Central memory CD8-positive, alpha-beta T cell (primary cell): ENCODE results near the gene SH3TC2.

Experiments
- ATAC-seq: fragments of 150-1000 bp; cut with Tn5 transposase; replicated peaks from 2 replicates; pipeline ENCODE4 v1.10.0; 2022; ENCODE audit warnings: mild to moderate bottlenecking, moderate FRiP score, moderate number of reproducible peaks; ENCODE audit not compliant: poor library complexity, severe bottlenecking; ENCODE audit errors: extremely low read depth
- DNase-seq, 2 donors: peaks; one replicate each; pipeline ENCODE4 v3.0.0; 2021; ENCODE audit warnings: low spot score in 2 of 2
- H3K27ac Mint-ChIP-seq: one replicate; pipeline ENCODE4 v1.8.0; 2022; ENCODE audit warnings: low read depth, mild to moderate bottlenecking, moderate library complexity, mixed read lengths
- H3K27me3 Mint-ChIP-seq: one replicate; pipeline ENCODE4 v1.8.0; 2022; ENCODE audit warnings: mixed read lengths
- H3K36me3 Mint-ChIP-seq: one replicate; pipeline ENCODE4 v1.8.0; 2022; ENCODE audit warnings: mild to moderate bottlenecking, moderate library complexity, mixed read lengths; ENCODE audit not compliant: insufficient read depth
- H3K4me1 Mint-ChIP-seq: one replicate; pipeline ENCODE4 v1.8.0; 2022; ENCODE audit warnings: mixed read lengths
- H3K4me3 Mint-ChIP-seq: one replicate; pipeline ENCODE4 v1.8.0; 2022; ENCODE audit warnings: mild to moderate bottlenecking, moderate library complexity, mixed read lengths
- H3K9me3 Mint-ChIP-seq: one replicate; pipeline ENCODE4 v1.8.0; 2022; ENCODE audit warnings: mixed read lengths

Gene SH3TC2

DNA sequence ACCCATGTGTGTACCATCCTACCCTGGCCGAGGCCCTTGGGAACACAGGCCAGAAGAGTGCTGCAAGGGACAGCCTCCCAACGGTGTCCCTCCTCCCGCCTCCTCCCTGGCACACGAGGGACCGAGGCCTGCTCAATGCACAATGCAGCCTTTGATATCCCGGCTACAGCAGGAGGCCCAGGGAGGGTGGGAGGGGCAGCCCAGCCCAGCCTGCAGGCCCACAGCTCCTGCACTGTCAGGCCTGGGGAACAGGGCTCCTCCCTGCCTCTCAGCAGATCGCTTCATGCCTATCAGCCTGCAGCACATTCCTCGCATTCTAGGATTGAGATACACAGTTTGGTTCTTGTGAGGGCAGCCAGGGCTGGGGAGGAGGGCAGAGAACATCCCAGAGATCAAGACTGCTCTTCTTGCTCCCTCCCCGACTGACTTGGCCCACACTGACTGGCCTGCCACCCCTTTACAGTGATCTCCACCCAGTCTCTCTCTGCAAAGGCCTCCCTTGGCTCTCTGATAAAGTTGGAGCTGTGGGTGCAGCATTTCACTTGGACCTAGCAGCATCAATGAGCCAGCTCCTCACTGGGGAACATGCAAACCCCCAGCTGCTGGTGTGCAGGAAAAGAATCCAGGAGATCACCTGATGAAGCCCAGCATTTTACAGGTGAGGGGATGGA is at the start of gene SH3TC2:
TSS of gene SH3TC2 (minus strand) at position 46 of the 671 bp plus-strand sequence. CDS start at position 6, 40 bp downstream.
- peaks cover 49% of the 10 kb centered on the region for H3K27me3 Mint-ChIP-seq
- peaks cover 3% of the 10 kb centered on the region for H3K36me3 Mint-ChIP-seq
- DNase-seq, result no peak
- no peak within 1 kb of the TSS for H3K4me3 Mint-ChIP-seq
- H3K27ac Mint-ChIP-seq, result no peak within 1 kb of the TSS
- no peaks in the 10 kb centered on the region for H3K4me1 Mint-ChIP-seq
- no peak for ATAC-seq
- H3K9me3 Mint-ChIP-seq, result no peaks in the 10 kb centered on the region

DNA sequence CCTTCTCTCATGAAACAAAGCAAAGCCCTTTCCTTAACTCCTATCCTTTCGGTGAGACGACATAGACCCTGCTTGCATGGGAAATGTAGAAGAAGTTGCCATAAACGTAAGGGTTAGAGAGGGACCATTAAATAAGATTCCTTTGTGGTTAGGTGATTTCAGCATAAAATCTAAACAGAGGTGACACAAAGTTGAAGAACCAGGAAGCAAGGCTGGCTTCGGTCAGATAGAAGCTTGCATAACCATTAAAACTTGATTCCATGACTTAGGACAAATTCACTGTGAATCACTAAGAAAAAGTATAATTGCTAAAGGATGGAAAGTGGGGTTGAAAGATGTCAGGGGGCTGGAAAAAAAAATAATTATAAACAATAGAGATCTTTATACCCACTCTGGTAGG is 47.5 kb upstream of the SH3TC2 start:
- Mint-ChIP-seq H3K27me3 (peaks cover 3% of the 10 kb centered on the region), H3K4me3 (no peak overlapping the region), H3K36me3 (no peaks in the 10 kb centered on the region), H3K4me1 (no peaks in the 10 kb centered on the region), H3K27ac (no peak overlapping the region), H3K9me3 (no peaks in the 10 kb centered on the region)
- ATAC-seq, result no peak
- DNase-seq, result no peak

DNA sequence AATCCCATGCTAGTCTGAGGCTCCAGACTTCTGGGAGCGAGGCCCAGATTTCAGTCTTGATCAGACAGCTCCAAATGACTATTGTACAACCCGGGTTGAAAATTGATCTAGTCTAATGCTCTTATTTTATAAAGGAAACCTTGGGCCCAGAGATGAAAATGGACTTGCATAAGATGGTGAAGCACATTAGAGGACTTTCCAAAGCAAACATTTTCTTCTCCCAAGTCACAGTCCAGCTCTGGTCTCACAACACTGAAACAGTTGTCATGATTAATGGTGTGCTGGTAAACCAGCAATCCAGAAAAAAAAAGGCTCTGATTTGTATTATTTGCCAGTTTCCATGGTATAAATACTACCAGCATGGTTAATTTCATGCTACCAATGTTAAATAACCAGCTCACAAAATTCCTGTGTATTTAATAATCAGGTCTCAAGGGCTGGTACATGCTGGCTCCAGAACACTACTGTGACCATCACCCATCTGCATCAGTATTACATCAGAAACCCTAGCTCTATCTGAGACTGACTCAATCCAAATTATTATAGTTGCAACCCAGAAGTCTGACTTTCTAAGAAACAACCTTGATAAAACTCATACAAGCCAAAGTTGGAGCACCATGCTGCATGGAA is 45.9 kb upstream of the SH3TC2 start:
- no peak overlapping the region for H3K27ac Mint-ChIP-seq
- no peaks in the 10 kb centered on the region for H3K36me3 Mint-ChIP-seq
- ATAC-seq (no peak), DNase-seq (no peak)
- H3K9me3 Mint-ChIP-seq, result no peaks in the 10 kb centered on the region
- no peaks in the 10 kb centered on the region for H3K27me3 Mint-ChIP-seq
- H3K4me3 Mint-ChIP-seq, result no peak overlapping the region
- H3K4me1 Mint-ChIP-seq, result no peaks in the 10 kb centered on the region

DNA sequence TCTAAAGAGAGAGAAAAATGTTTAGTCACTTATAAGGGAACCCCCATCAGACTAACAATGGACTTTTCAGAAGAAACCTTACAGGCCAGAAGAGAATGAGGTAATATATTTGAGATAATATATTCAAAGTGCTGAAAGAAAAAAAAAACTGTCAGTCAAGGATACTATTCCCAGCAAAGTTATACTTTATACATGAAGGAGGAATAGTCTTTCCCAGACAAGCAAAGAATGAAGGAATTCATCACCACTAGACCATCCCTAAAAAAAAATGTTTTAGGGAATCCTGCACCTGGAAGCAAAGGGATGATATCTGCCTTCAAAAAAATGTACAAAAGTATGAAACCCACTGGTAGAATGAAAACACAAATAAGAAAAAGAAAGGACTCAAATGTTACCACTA is 37.5 kb upstream of the SH3TC2 start:
- H3K36me3 Mint-ChIP-seq, result no peaks in the 10 kb centered on the region
- no peak overlapping the region for H3K27ac Mint-ChIP-seq
- ATAC-seq (no peak), DNase-seq (no peak)
- H3K4me3 Mint-ChIP-seq, result no peak overlapping the region
- H3K4me1 Mint-ChIP-seq, result no peaks in the 10 kb centered on the region
- H3K27me3 Mint-ChIP-seq, result peaks cover 13% of the 10 kb centered on the region
- H3K9me3 Mint-ChIP-seq, result peaks cover 27% of the 10 kb centered on the region

DNA sequence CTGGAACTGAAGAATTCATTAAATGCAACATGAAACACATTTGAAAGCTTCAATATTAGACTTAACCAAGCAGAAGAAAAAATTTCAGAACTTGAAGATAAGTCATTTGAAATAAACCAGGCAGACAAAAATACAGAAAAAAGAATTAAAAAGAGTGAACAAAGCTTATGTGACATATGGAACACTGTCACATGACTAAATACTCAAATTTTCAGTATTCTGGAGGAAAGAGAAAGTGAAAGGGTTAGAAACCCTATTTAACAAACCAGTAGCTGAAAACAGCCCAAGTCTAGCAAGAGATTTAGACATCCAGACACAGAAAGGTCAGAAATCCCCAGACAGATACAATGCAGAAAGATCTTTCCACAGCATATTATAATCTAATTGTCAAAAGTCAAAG is 37.1 kb upstream of the SH3TC2 start:
- Mint-ChIP-seq H3K9me3 (peaks cover 27% of the 10 kb centered on the region), H3K27ac (no peak overlapping the region), H3K4me3 (no peak overlapping the region), H3K4me1 (no peaks in the 10 kb centered on the region), H3K36me3 (no peaks in the 10 kb centered on the region), H3K27me3 (peaks cover 16% of the 10 kb centered on the region)
- no peak for ATAC-seq
- no peak for DNase-seq

DNA sequence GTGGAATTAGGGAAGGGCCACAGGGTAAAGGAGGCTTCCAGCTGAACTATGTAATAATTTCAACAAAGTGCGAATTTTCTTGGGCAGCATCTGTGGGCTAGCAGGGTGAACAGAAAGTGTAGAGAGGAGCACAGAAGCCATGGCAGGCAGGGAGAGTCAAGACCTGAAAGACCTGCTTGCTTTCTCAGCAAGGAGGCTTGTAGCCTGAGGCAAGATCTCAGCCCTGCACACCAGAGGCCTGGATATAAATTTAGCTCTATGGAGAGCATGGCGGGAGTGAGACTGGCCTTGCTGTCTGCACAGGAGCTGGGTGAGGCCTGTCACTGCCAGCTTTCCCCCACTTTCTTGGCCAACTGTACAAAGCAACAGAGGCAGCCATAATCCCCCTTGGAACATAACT is 32.1 kb upstream of the SH3TC2 start:
- no peak for ATAC-seq
- Mint-ChIP-seq H3K27me3 (peaks cover 52% of the 10 kb centered on the region), H3K27ac (no peak overlapping the region), H3K4me3 (no peak overlapping the region), H3K9me3 (peaks cover 16% of the 10 kb centered on the region), H3K4me1 (no peaks in the 10 kb centered on the region), H3K36me3 (no peaks in the 10 kb centered on the region)
- no peak for DNase-seq

DNA sequence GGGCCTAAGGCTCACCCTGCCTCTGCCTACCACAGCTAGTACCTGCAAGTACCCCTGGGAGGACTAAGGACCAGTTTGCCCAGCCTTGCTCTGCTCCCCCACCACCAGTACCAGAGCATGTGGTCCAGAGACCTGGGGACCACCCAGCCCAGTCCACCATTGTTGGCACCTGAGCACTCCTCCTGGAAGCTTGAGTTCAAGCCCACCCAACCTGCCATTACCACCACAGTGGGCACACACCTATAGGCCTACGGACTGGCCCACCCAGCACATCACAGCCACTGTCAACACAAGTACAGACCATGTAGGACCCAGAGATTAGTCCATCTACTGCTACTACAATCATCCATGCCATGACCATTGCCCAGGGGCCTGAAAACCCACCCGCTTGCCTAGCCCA is 30.8 kb upstream of the SH3TC2 start:
- H3K27me3 Mint-ChIP-seq, result peaks cover 54% of the 10 kb centered on the region
- ATAC-seq, result no peak

DNA sequence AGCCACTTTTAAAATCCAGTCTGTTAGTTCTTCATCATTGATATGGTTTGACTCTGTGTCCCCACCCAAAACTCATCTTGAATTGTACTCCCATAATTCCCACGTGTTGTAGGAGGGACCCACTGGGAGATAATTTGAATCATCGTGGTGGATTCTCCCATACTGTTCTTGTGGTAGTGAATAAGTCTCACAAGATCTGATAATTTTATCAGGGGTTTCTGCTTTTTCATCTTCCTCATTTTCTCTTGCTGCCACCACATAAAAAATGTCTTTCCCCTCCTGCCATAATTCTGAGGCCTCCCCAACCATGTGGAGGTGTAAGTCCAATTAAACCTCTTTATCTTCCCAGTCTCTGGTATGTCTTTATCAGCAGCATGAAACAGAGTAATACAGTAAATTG is 26.9 kb upstream of the SH3TC2 start:
- Mint-ChIP-seq H3K4me3 (no peak overlapping the region), H3K27me3 (peaks cover 72% of the 10 kb centered on the region), H3K9me3 (peaks cover 4% of the 10 kb centered on the region), H3K27ac (no peak overlapping the region), H3K36me3 (no peaks in the 10 kb centered on the region), H3K4me1 (no peaks in the 10 kb centered on the region)
- no peak for DNase-seq
- ATAC-seq, result no peak

More for the DNA sequence above, 30.8 kb upstream of the SH3TC2 start:
- Mint-ChIP-seq H3K27ac (no peak overlapping the region), H3K36me3 (no peaks in the 10 kb centered on the region), H3K4me1 (no peaks in the 10 kb centered on the region), H3K9me3 (peaks cover 5% of the 10 kb centered on the region), H3K4me3 (no peak overlapping the region)
- no peak for DNase-seq

DNA sequence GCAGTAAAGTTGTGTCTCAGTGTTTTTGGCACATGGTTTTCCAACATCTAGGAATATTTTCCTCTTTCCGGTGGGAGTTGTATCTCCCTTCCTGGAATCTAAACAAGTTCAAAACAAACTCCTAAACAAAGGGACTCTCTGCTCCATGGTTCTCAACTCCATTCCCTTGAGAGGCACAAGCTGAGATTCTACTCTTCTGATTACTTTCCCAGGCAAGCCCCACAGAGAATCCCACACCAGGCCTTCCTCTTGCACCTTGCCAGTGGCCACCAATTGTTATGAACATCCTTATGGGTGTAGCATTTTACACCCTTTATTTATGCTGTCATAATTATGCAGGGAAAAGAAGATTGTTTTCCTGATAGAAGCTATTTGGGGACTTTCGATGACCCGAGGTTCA is 25.8 kb upstream of the SH3TC2 start:
- no peaks in the 10 kb centered on the region for H3K4me1 Mint-ChIP-seq
- DNase-seq, result no peak
- no peaks in the 10 kb centered on the region for H3K36me3 Mint-ChIP-seq
- peaks cover 61% of the 10 kb centered on the region for H3K27me3 Mint-ChIP-seq
- H3K4me3 Mint-ChIP-seq, result no peak overlapping the region
- no peak overlapping the region for H3K27ac Mint-ChIP-seq
- H3K9me3 Mint-ChIP-seq, result peaks cover 4% of the 10 kb centered on the region
- no peak for ATAC-seq

DNA sequence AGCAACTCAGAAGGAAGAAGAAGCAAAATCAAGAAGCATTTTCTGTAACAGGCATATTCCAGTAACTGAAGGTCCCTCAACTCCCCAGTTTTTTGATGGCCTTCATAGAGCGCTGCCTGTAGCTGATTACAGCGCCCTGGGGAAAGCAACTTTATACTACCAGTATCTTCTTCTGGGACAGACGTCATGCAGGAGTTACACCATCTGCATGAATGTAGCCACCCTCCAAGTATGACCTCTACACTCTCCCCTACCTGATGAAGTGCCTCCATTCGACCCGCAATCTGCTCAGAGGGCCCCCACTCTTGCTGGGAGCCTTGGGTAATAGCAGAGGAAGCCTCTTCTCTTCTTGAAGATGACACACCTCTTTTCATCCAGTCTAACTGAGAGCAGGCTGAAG is 21.0 kb upstream of the SH3TC2 start:
- H3K9me3 Mint-ChIP-seq, result peaks cover 4% of the 10 kb centered on the region
- DNase-seq (no peak), ATAC-seq (no peak)
- H3K4me1 Mint-ChIP-seq, result peaks cover 21% of the 10 kb centered on the region
- no peak overlapping the region for H3K4me3 Mint-ChIP-seq
- no peak overlapping the region for H3K27ac Mint-ChIP-seq
- H3K27me3 Mint-ChIP-seq, result peaks cover 23% of the 10 kb centered on the region
- H3K36me3 Mint-ChIP-seq, result no peaks in the 10 kb centered on the region

DNA sequence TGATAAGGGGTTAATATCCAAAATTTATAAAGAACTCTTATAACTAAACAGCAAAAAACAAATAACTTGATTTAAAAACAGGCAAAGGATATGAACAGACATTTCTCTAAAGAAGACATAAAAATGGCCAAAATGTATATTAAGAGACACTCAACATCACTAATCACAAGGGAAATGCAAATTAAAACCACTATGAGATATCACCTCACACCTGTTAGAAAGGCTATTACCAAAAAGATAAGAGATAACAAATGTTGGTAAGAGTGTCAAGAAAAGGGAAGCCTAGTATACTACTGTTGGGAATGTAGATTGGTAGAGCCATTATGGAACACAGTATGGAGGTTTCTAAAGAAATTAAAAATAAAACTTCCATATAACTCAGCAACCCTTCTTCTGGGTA is 19.4 kb upstream of the SH3TC2 start:
- Mint-ChIP-seq H3K27me3 (peaks cover 22% of the 10 kb centered on the region), H3K9me3 (no peaks in the 10 kb centered on the region), H3K4me1 (peaks cover 21% of the 10 kb centered on the region), H3K4me3 (no peak overlapping the region), H3K27ac (no peak overlapping the region), H3K36me3 (no peaks in the 10 kb centered on the region)
- DNase-seq (no peak), ATAC-seq (no peak)

DNA sequence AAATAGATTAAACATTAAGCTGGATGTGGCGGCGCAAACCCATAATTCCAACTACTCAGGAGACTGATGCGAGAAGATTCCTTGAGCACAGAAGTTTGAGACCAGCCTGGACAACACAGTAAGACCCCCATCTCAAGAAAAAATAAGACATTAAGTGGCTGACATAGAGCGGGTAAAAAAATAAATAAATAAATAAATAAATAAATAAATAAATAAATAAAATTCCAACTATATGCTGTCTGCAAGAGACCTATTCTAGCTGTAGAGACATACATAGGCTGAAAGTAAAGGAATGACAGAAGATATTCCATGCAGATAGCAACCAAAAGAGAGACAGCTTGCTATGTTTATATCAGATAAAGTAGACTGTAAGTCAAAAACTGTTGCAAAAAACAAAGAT is 17.4 kb upstream of the SH3TC2 start:
- Mint-ChIP-seq H3K9me3 (peaks cover 7% of the 10 kb centered on the region), H3K4me1 (peaks cover 21% of the 10 kb centered on the region), H3K4me3 (no peak overlapping the region), H3K27me3 (peaks cover 14% of the 10 kb centered on the region), H3K36me3 (no peaks in the 10 kb centered on the region), H3K27ac (peak overlapping the region; percentile 3)
- DNase-seq (no peak), ATAC-seq (no peak)

DNA sequence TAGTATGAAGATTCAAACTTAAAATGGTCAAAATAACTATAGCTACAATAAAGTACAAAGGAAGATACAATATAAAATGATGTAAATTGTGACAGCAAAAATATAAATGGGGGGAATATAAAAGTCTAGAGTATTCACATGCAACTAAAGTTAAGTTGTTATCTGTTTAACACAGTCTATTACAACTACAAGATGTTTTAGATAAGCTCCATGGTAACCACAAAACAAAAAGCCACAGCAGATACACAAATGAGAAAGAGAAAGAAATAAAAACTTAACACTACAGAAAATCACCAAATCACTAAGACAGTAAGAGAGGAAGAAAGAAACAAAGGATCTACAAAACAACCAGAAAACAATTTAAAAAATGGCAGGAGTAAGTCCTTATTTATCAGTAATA is 17.0 kb upstream of the SH3TC2 start:
- Mint-ChIP-seq H3K4me3 (no peak overlapping the region), H3K27ac (peak overlapping the region; percentile 3), H3K4me1 (peaks cover 21% of the 10 kb centered on the region), H3K27me3 (peaks cover 16% of the 10 kb centered on the region), H3K9me3 (peaks cover 7% of the 10 kb centered on the region), H3K36me3 (no peaks in the 10 kb centered on the region)
- DNase-seq (no peak), ATAC-seq (peak; percentile 70)
